ENCODE measurements around the gene STRIP2.
"Not testable (repeated sequence)": the region's sequence is repeated elsewhere in the genome, so short reads cannot be mapped to it uniquely, and the experiment has no call there.

STRIP2 gene

GRCh38 chr7:129433847-129434674 lies at the start of gene STRIP2:
TSS of gene STRIP2 (plus strand) at chr7:129434432. CDS start at chr7:129434473, 41 bp downstream.
- DNase-seq, result peak; percentile 82

DNA sequence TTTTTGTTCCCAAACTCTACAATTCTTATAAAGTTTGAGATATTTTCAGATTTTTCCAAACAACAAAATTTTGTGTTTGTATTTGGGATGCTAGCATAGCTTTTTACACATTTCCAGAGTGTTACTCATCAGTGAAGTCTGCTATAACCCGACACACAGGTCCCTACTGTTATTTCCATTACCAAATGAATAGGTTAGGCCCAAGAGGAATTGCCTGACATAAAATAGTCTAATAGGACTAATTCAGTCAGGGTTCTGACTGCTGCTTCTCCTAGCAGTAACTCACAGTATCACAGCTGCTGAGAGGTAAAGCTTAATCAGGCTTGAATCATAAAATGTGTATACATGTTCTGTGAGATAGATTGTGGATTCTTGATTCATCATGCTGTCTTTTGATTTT lies 49.1 kb upstream of the STRIP2 start:
- DNase-seq, result no peak

DNA sequence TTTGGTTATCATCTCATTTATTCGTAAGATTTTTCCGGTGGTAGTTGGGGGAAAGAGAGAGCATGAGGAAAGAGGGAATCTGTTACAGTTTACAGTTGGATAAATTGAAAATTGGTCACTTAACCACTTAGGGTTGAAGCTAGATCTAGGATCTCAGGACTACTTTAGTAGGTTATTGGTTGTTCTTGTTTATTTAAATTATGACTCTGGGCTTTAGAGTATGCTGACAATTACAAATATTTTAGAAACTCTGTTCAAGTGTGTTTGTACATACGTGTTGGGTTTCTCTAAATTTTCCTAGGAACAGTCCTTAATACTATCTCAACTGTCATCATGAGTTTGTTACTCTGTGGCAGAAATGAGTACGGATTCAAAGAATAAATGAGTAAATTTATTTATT lies 48.6 kb upstream of the STRIP2 start:
- no peak for DNase-seq

DNA sequence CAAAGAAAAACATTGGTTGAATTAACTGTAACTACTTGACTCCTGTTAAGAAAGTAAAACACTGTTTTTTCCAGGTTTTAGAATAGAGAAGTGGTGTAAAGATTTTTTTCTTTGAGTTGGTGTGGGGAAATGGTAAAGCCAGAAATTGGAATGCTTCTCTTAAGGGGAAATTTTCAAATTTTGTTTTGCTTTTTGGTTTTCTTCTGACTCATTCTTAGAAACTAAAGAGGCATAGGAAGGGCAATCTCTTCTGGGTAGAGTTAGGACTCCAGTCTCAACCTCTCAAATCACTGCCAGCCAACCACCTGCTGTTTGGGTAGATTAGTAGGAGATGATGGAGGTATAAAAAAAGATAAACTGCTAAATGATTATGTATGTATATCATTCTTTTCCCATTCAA lies 47.7 kb upstream of the STRIP2 start:
- no peak for DNase-seq

- no peak for DNase-seq
Measured at GRCh38 chr7:129387537-129387936, 46.7 kb upstream of the STRIP2 start.

- no peak for DNase-seq
Measured at GRCh38 chr7:129388333-129389098, 45.7 kb upstream of the STRIP2 start.

GRCh38 chr7:129389829-129390228 lies 44.4 kb upstream of the STRIP2 start:
- DNase-seq, result no peak

- DNase-seq, result no peak
Measured at GRCh38 chr7:129390314-129390713, 43.9 kb upstream of the STRIP2 start.

- no peak for DNase-seq
Measured at GRCh38 chr7:129391546-129392171, 42.6 kb upstream of the STRIP2 start.

- no peak for DNase-seq
Measured at GRCh38 chr7:129393255-129393654, 41.0 kb upstream of the STRIP2 start.

- no peak for DNase-seq
Measured at GRCh38 chr7:129394101-129394500, 40.1 kb upstream of the STRIP2 start.

DNA sequence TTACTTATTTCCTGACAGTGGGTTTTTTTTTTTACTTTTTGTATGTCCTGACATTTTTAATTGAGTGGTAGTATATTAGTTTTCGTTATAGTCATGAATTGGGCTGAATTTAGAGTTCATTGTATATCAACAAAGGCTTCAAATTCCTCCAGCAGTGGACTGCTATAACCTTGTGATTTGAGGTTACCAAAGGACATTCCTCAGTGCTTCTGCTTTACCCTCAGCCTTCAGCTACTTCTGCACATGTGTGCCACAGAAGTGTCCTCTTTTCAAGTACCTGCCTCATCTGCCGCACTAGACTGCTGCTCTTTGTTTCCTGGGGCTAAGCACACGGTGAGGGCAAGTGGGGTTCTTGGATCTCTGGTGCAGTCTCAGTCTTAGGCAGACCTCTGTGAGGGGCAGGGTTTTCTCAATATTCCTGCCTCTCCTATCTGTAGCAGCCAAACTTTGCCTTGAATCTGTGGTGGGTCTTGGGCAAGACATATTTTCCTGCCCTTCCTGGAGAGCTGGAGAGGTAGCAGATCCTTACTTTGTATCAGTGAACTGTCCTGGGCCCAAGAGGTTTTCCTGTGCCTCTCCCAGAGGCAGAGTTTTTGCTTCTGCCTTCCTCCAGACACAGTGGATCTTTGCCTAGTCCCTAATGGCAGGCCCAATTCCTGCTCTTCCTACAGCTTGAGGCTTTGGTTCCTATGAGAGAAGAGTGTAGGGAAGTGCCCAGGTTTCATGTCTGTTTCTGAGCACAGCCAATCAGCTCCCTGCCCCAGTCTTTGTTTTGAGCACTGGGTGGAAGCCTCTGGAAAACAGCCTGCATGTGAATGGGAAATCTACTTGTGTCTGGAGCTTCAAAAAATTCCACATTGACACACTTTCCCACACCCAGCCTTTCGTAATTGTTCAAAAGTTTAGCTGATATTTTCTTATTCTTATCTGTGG lies 39.0 kb upstream of the STRIP2 start:
- DNase-seq, result no peak

- DNase-seq, result peak; percentile 31
Measured at GRCh38 chr7:129401228-129401966, 32.8 kb upstream of the STRIP2 start.

GRCh38 chr7:129401967-129402860 lies 32.0 kb upstream of the STRIP2 start:
- no peak for DNase-seq

DNA sequence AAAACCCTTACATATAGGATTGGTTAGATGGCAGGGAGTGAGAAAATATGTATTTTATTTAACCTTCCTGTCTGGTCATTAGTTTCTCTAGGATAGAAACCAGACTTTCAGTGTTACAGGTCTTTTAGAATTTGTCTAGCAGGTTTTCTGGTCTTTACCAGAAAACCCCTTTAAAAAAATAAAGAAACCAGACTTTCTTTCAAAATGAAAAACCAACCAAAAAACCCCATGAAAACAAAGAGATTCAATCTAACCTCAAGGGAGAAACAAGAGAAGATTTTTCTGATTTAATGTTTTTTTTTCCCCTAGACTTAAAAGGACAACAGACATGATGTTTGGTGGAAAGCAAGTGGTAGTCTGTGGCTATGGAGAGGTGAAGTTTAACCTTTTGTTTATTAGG lies 28.7 kb upstream of the STRIP2 start:
- DNase-seq, result no peak

DNA sequence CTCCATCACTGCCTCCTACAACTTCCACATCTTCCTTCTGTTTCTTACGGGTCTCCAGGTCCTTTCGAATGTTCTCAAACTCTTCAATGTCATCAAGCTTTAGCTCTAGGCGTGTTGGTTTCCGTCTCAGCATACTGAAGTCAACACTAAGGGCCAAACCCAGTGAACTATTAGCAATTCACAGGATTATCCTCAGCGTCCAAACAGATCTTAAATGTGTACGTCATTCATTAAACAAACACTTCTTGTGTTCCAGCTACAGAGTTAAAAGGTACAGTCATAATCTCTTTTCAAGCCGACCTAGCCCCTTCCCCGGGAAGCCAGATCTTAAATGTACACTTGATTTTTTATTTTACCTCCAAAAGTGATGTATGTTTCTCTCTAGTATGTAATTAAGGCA lies 24.0 kb upstream of the STRIP2 start:
- DNase-seq, result not testable (repeated sequence)

DNA sequence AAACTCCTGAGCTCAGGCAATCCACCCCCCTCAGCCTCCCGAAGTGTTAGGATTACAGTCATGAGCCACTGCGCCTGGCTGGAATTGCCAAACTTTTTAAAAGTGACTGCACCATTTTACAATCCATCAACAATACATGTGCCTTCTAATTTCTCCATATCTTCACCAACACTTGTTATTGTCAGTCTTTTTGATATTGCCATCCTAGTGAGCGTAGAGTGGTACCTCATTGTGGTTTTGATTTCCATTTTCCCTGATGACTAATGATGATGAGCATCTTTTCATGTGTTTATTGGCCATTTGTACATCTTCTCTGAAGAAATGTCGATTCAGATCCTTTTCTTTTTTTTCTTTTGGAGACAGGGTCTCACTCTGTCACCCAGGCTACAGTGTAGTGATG lies 21.7 kb upstream of the STRIP2 start:
- DNase-seq, result no peak

- DNase-seq, result no peak
Measured at GRCh38 chr7:129417073-129417472, 17.2 kb upstream of the STRIP2 start.

DNA sequence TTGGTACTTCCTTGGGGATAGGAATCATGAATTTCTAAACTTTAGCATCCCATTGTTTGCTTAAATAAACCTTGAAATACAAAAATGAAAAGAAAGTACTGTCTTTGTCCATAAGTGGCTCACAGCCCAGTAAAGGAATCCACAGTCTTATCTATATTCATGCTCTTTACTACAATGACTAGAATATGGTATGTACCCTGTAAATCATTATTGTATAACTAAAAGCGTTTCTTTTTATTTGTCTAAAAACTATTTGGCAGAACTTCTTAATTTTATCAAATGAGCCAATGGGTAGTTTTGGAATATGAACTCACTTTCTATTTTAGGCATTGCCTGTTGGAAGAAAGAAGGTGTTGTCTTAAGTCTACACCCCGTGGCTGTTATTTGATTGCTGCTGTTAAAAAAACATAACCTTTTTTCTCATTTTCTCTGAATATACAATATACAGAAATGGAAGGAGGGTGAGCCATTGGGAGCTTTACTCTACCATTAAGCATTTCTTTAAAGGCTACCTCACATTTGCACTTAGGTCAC lies 12.4 kb upstream of the STRIP2 start:
- no peak for DNase-seq

DNA sequence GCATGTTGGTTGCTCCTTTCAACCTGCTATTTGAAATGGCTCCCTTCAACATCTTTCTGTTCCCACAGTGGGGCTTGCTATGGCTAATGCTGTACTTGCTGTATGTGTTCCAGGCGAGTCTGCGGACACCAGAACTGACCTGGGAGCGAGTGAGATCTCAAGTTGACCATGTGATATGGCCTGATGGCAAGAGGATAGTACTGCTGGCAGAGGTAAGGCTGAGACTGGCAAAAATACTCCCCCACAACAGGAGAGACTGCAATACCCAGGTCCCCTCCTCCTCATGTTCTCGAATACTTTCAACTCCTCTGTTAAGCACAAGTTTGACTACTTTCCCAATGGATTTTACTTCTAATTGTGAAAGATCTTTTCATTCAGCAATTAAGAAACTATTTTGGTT lies 11.5 kb upstream of the STRIP2 start:
- DNase-seq, result no peak

Data from fibroblast of skin of right biceps (primary cell).